Amniotic stem cell (primary cell): Measurements from ENCODE around the gene TSSK3.

Experiments
- DNase-seq: peaks from one replicate; lab custom pipeline; 2025; lab: John Stamatoyannopoulos, UW

The TSSK3 gene, protein sequence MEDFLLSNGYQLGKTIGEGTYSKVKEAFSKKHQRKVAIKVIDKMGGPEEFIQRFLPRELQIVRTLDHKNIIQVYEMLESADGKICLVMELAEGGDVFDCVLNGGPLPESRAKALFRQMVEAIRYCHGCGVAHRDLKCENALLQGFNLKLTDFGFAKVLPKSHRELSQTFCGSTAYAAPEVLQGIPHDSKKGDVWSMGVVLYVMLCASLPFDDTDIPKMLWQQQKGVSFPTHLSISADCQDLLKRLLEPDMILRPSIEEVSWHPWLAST

DNA sequence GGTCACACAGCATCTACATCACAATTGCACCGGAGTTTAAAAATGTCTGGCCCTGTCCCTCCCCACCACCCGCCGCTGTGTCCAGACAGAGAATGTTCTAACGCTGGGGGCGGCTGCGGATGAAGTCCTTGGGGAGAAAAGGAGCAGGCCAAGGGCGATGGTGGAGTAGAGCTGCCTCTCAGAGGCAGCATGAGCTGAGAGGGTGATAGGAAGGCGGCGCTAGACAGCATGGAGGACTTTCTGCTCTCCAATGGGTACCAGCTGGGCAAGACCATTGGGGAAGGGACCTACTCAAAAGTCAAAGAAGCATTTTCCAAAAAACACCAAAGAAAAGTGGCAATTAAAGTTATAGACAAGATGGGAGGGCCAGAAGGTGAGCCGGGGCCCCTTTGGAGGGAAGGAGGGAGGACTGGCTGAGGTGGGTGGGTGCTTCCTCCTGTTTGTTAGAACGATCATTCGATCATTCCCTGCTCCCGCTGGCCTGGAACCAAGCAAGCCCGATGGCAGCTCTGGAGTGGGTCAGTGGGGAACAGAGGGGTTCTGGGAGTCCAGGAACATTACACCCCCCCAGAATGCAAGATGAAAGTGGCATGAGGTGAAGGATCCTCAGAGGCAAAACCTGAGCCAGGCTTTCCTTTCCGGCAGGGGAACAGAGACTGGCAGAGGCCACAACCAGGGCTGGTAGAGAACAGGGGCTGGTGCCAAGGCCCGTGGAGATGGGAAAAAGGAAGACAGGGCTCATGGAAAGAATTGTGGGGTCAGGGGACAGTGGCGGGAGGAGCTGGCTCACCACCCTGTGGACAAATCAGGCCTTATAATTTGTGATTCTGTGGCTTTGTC, at the start of gene TSSK3, which contains the start of gene FAM229A:
TSSK3 (plus strand) TSS at position 66 of the 840 bp plus-strand sequence; CDS start at position 229, 163 bp downstream.
FAM229A (minus strand) TSS at position 12 of the 840 bp plus-strand sequence. CDS start 394 bp downstream, outside the sequence.
- DNase-seq = no peak

DNA sequence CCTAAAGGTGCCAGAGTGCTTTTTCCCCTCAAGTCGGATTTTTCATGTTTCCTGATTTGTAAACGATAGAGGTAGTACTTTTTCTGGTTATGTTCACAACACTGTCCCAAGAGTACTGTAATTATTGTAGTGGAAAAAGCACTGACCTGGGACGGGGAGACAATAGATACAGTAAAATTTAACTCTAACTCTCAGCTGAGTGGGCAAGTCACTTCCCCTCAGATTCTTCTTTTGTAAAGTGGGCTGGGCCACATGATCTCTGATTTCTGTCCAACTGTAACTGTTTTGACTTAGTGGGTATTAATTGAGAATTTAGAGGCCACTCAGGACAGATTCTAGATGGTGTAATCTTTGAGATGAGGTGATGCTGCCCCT, 45.4 kb upstream of the TSSK3 start:
- DNase-seq = no peak

DNA sequence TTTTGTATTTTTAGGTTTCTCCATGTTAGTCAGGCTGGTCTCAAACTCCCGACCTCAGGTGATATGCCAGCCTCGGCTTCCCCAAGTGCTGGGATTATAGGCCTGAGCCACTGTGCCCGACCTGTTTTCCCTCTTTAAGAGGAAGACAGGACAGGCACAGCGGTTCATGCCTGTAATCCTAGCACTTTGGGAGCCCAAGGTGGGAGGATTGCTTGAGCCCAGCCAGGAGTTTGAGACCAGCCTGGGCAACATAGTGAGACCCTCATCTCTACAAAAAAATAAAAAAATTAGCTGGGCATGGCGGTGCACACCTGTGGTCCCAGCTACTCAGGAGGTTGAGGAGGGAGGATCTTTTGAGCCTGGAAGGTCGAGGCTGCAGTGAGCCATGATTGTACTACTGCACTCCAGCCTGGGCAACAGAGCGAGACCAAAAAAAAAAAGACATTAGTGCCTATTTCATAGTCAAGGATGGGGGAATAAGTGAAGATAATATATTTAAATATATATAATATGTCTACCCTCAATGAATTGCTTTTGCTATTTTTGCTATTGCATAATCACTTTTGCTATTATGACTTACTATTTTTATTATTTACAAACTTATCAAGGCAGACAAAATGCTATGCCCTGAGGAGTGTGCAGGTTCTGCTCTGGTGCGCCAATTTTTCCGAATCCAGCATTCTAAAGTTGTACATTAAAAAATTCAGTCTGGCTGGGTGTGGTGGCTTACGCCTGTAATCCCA, 44.0 kb upstream of the TSSK3 start:
- DNase-seq = no peak

DNA sequence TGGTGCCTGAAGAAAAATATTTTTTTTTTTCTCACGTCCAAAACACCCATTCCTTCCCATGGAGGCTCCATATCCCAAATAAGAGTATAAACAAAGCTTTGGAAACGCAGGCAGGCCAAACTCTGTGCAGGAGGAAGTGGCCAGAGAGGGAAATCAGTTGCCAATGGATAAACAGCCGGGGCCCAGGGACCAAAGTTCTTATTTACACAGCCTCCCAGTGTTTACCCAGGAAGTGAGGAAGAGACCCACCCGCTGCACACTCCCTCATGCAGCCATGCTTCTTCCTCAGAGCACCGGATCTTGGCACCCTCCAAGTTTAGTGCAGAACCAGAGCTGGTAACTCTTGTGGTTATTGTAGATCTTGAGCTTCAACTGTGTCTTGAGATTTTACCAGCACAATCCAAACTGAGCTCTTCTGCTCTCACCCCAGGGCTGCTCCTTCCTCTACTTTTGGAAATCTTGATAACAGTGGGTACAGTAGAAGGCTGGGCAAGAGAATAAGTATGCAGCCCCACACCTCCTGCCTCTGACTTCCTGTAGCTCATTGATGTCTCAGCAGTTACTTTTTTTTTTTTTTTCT, 40.5 kb upstream of the TSSK3 start:
- DNase-seq = no peak

DNA sequence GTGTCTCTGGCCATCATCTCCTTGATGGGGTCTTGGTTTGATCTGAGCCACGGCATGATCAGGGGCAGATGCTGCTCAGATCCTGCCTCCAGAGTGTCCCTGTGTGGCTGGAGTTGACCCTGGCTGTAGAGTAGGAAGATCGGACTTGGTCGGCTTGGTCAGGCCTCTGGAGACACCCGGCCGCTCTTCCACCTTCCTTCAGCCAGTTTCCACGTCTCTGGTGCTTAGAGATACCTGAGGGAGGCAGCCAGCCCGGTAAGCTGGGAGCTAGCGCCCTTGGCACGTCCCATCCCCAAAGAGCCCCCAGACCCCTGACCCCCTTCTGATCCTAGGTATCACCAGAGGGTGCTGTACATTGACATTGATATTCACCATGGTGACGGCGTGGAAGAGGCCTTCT, 35.1 kb upstream of the TSSK3 start:
- no peak for DNase-seq

DNA sequence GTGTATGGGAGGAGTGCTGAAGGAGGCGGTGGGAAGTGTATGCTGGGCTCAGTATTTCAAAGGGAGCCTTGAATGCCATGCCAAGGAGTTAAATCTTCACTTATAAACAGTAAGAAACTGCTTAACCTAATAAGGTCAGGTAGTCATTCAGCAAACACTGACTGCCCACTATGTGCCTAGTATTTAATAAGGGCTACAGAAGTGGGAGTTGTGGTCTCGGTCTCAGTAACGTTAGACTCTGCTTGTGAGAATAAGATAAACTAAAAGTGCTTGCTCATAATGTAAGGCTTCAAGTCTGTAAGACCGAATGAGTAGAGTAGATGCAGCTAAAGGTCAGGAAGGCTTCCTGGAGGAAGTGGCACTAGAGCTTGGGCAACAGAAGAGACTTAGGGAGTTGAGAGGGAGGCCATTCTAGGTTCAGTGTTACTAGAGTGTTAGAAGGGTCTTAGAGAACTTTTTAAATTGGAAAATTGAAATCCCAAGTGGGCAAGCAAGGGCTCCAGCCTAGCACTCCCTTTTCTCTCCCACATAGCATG, 32.3 kb upstream of the TSSK3 start:
- no peak for DNase-seq

DNA sequence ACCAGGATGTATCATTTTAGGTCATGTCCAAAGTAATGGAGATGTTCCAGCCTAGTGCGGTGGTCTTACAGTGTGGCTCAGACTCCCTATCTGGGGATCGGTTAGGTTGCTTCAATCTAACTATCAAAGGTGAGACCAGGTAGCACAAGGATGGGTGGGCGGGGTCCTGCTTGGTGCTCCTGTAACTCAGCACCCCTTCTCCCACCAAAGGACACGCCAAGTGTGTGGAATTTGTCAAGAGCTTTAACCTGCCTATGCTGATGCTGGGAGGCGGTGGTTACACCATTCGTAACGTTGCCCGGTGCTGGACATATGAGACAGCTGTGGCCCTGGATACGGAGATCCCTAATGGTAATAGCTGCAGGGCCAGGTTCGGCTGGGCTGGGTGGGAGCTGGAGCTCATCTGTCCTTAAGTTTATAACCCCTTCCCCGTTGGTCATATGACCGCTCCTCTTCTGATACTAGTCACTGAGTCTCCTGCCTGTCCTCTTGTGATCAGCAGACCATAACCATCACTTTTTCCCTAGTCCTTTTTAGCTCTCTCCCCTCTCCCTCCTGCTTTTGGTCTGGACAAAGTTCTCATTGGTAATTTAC, 31.7 kb upstream of the TSSK3 start:
- DNase-seq = no peak

DNA sequence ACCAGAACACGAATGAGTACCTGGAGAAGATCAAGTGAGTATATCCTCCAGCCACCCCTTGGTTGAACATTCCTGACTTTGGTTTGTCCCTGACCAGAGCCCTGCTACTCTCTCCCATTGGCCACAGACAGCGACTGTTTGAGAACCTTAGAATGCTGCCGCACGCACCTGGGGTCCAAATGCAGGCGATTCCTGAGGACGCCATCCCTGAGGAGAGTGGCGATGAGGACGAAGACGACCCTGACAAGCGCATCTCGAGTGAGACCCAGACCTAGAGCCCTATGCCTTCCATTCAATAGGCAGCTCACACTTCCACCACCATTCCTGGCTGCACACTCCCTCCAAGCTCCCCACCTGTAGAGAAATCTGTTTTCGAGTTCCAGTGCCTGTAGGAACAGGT, 30.8 kb upstream of the TSSK3 start:
- no peak for DNase-seq

DNA sequence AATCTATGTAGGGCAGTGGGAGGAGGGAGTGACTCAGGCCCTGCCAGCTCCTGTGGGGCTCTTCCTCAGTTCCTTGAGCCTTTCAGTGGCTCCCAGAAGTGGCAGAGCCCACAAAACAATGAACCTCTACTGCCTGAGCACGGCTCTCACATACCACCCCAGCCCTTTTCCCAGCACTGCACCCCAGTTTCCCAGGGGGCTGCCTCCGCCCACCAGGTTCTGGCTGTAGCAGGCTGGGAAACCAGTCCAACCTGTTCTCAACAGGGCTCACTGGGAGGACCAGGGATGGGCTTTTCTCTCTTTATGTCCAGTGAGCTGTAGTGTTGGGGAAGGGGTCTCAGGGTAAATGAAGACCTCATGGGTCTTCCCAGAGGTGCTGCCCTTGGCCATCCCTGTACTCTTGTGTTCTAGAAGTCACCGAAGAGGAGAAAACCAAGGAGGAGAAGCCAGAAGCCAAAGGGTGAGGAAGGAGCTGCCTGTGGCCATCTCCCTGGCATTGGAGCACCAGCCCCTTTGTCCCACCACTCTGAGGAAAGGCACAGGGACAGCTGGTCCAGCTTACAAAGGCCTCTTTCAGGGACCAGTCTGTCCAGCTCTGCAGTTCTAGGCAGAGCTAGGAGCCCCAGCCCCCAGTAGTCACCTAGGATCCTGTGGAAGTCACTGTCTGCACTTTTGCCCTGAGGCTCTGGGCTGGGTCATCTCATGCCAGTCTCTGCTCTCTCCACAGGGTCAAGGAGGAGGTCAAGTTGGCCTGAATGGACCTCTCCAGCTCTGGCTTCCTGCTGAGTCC, 29.9 kb upstream of the TSSK3 start:
- no peak for DNase-seq

DNA sequence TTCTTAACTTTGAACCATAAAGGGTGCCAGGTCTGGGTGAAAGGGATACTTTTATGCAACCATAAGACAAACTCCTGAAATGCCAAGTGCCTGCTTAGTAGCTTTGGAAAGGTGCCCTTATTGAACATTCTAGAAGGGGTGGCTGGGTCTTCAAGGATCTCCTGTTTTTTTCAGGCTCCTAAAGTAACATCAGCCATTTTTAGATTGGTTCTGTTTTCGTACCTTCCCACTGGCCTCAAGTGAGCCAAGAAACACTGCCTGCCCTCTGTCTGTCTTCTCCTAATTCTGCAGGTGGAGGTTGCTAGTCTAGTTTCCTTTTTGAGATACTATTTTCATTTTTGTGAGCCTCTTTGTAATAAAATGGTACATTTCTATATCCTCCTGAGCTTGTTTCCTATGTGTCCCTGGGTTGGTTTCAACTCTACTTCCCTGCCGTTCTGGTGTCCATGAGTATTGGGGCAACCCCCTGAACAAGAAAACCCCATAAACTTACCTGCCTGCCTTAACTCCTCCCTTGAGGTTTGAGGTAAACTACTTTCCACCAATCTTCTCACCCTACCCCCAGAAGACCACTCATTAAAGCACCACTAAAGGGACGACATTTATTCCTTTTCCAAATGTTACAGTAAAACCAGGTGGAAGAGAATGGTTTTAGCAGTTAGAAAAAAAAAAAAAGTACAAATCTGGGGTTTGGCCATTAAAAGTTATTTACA, 28.9 kb upstream of the TSSK3 start:
- no peak for DNase-seq

DNA sequence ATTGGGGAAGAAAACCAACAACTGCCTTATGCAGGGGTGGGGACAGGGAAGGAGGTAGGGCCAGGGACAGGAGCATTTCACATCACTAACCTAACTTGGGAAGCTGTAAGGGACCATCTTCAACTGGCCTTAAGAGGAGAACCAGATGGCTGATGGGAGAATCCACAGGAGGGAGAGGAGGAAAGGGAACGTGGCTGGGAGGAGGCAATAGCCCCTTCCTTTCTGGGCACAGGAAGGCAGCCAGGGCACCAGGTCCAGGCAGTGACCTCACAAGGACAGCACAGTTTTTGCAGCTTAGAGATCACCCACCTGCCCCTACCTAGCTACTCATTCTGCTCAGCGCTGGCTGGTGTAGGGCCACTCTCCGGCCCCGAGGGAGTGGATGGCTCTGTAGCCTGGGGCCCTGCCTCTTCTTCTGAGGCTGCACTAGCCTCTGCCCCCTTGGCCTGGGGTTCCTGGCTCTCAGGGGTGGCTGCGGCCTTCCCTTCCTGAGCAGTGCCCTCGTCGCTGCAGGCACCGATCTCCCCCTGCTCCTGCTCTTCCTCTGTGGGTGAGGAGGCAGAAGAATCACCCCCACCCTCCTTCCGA, 28.0 kb upstream of the TSSK3 start:
- DNase-seq = no peak

DNA sequence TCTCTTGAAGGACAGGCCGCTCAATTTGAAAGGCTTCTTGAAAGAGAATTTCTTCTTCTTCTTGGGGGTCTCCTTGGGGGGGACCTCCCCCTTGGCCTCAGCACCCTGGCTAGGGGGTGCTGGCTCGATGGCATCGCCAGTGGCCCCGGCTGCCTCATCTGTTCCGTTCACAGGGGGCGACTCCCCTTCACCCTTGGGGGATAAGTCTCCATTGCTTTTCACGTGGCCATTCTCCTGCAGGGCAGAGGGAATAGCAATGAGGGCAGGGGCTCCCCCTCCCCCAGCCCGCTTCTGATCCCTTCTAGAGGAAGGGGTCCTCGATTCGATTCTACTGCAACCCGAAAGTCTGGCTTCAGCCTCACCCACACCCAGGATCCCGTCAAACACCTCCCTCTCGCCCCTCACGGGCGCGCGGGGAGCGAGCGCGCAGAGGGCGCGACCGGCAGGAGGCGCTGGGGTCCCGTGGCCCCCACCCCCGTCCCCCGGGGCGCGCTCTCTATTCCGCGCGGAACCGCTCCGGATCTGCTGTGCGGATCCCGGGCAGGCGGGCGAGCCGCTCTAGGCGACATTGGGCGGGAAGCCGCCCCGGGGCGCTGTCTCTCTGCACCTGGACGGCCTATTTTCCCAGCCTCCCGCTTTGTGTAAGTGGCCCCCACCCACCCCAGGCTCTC, 27.3 kb upstream of the TSSK3 start:
- no peak for DNase-seq

DNA sequence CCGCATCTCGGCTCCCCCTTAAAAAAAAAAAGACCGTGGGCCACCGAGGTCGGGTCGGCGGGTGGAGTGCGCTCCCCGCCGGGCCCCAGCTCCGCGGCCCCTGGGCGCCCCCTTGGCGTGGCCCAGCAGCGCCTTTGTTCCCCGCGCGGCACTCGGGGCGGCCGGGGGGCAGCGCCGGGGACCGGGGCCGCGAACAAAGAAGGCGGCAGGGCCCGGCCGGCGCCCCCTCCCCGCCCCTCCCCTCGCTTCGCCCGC, 26.9 kb upstream of the TSSK3 start:
- no peak for DNase-seq

DNA sequence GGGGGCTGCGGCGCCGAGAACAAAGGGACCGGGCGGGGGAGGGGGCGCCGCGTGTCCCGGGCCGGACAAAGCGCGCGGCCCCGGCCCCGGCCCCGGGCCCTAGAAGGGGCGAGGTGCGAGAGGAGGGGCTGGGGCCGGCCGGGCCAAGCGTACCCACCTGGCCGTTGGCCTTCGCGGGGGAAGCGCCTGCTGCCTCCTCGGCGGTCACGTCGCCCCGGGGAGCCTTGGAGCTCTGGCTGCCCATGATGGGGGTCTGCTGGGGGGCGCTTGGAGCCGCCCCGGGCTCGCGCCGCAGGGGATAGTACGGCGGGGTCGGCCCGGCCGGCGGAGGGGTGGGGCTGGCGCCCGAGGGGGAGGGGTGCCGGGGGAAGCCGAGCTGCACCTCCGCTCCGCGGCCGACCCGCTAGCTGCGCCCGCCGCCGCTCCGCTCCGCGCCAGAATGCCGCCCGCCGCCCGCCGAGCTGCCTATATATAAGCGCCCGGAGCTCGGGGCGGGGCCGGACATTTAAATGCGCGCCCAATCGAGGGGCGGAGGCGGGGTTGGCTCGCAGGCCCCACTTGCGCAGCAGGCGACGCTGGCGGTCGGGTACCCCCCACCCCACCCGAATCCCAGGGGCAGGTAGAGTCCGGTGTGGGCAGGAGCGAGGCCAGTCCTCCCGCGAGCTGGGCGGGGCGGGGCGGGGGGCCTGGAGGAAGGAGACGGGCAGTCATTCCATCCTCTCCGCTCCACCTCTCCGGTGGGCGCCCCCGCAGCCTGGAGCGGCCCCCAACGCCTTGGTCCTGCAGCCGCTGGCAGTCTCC, 26.3 kb upstream of the TSSK3 start, which contains the start of gene MARCKSL1:
MARCKSL1 (minus strand) TSS at position 444 of the 801 bp plus-strand sequence; CDS start at position 244, 200 bp downstream.
- peak; percentile 31 for DNase-seq

DNA sequence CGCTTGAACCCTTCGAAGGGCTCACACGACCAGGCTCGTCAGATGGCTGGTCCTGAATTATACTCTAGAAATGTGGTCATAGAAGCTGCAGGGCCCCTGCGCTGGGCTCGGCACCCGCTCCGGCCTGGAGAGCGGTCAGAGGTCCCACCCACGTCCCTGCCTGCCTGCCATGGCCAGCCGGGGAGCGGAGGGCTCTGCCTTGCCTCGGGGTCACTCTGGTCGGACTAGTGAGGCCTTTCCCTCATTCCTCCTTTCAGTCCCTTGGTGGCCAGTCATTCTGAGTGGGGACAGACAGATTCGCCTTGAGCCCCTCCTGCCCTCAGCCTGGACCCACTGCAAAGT, 25.8 kb upstream of the TSSK3 start:
- no peak for DNase-seq

DNA sequence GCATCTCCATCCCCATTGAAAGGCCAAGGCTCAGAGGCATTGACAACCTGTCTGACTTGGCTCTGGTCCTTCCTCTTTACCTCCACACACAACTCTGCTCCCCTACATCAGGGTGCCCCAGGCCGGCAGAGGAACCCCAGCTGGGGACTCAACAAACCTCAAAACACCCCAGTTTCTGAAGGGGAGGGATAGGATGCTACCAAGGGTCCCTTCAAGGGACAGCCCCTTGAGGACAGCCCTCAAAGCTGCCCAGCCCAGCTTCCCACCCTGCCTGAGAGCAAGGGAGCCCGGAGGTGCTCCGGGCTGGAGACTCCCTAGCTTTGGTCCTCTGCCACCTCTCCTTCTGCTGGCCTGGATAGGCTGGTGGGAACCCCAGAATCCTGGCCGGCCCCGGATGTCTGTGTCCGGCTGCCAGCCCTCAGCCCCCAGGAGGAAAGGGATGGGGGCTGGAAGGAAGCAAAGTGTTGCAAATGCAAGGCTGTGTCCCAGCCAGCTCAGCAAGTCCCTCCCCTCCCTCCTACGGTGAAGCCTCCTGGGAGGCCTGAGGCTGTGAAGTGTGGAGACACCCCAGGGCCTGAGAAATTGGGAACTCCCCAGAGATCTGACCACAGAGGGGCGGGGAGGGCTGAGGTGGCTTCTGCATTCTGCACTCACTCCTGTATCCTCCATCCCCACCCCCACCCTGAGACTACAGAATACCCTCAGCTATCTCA, 25.2 kb upstream of the TSSK3 start:
- DNase-seq = no peak

DNA sequence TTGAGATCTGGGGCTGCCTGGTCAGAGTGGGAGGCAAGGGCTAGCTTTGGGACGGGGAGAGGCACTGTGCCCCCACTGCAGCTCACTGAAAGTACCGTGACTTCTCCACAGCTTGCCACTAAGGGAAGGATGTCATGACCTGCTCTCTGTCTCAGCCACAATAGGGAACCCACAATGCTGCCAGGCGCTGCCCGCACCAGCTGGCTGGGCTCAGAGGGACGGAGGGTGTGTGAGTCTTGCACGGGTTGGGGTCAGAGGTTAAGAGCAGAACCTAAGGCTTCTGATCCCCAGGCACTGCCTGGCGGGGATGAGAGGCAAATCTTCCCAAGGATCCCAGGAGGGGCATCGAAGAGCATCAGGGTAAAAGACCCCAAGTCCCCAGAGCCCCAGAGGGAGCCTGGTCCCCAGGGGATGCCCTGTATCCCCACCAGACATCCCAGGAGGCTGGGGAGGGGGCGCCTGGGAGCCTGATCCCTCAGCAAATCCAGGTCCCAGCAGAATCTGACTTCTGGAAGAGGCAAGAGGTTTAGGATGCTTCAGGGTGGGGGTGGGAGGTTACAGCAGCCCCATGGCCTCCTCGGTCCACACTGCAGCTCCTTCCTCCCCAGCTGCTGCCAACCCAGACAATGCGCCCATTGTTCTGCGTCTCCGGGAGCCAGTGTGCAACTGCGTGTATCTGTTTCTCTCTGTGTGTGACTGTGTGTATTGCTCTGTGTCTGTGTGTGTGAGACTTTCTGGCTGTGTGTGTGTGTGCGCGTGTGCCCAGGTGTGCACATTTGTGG, 24.3 kb upstream of the TSSK3 start:
- DNase-seq = no peak
